B cell (primary cell): ENCODE results near the gene ENG. TPM values are rescaled to one million over a fixed set of nuclear protein-coding genes. Genes with fewer than 3 reads are reported as not detected.

ENCODE experiments used
- ATAC-seq: fragments of 200-7000 bp; cut with Tn5 transposase; one replicate; pipeline ENCODE4 v1.10.0; 2021; ENCODE audit warnings: low read depth, mild to moderate bottlenecking, moderate number of reproducible peaks, moderate library complexity
- CTCF ChIA-PET: fragments of 350-600 bp; sonication (Branson Sonifier 250); formaldehyde crosslinking; loops from one replicate; lab custom pipeline; 2021; ENCODE audit warnings: antibody characterized with exemption, inconsistent platforms; lab: Charles Lee
- POLR2A ChIA-PET: fragments of 350-600 bp; sonication (Branson Sonifier 250); formaldehyde crosslinking; loops from one replicate; lab custom pipeline; 2021; ENCODE audit warnings: antibody characterized with exemption; lab: Charles Lee
- DNase-seq: peaks from one replicate; pipeline ENCODE4 v3.0.0; 2013
- H2AFZ ChIP-seq: 2 replicates; pipeline ENCODE4 v1.6.1; 2012; ENCODE audit warnings: mild to moderate bottlenecking, low read depth, low read length; ENCODE audit not compliant: insufficient read depth, poor library complexity, severe bottlenecking
- H3K27ac ChIP-seq, 2 donors: 1 replicate in 1 of 2; 2 replicates in 1 of 2; pipeline ENCODE4 v1.5.1; 2012 to 2013; ENCODE audit warnings: low read length in 2 of 2, mild to moderate bottlenecking in 2 of 2, moderate library complexity in 1 of 2
- H3K27me3 ChIP-seq, 4 experiments: fragments of 200-600 bp in 1 of 4; sonication (generic) in 1 of 4; replicated peaks in 1 of 4; 1 replicate in 2 of 4; 2 replicates in 2 of 4; pipeline versions ENCODE4 v1.6.1 to v1.7.0; 2013 to 2016; ENCODE audit warnings: low read length in 3 of 4, mild to moderate bottlenecking in 2 of 4, mixed read lengths in 1 of 4, moderate library complexity in 1 of 4; ENCODE audit not compliant: insufficient read depth in 4 of 4, control insufficient read depth in 3 of 4; ENCODE audit errors: control extremely low read depth in 1 of 4
- H3K36me3 ChIP-seq, 2 experiments: replicated peaks in 1 of 2; 1 replicate in 1 of 2; 2 replicates in 1 of 2; pipeline versions ENCODE4 v1.6.1 to v1.7.1; 2013; ENCODE audit warnings: low read length in 1 of 2; ENCODE audit not compliant: insufficient read depth in 2 of 2, control insufficient read depth in 1 of 2; ENCODE audit errors: control extremely low read depth in 1 of 2, extremely low read depth in 1 of 2
- H3K4me1 ChIP-seq, 2 donors: fragments of 200-600 bp in 1 of 2; sonication (generic) in 1 of 2; 1 replicate in 1 of 2; 2 replicates in 1 of 2; pipeline versions ENCODE4 v1.5.1 to v1.6.1; 2013 to 2017; ENCODE audit warnings: low read length in 2 of 2; ENCODE audit not compliant: control insufficient read depth in 2 of 2, insufficient read depth in 2 of 2
- H3K4me2 ChIP-seq: replicated peaks from 2 replicates; pipeline ENCODE3; 2012; ENCODE audit warnings: mild to moderate bottlenecking, low read depth, low read length; ENCODE audit not compliant: poor library complexity, severe bottlenecking
- H3K4me3 ChIP-seq, 5 experiments: fragments of 200-600 bp in 1 of 5; sonication (generic) in 1 of 5; 1 replicate in 3 of 5; 2 replicates in 2 of 5; pipeline versions ENCODE4 v1.5.1 to v1.7.0; 2011 to 2016; ENCODE audit warnings: low read length in 4 of 5, mild to moderate bottlenecking in 4 of 5, low read depth in 2 of 5, control low read depth in 1 of 5, moderate library complexity in 1 of 5; ENCODE audit not compliant: insufficient read depth in 1 of 5; ENCODE audit errors: control extremely low read depth in 1 of 5, extremely low read depth in 1 of 5
- H3K79me2 ChIP-seq: fragments of 200-600 bp; sonication (generic); one replicate; pipeline ENCODE4 v1.6.0; 2016; ENCODE audit warnings: low read length; ENCODE audit not compliant: control insufficient read depth, insufficient read depth
- H3K9ac ChIP-seq: fragments of 200-600 bp; sonication (generic); 2 replicates; pipeline ENCODE4 v1.6.1; 2017; ENCODE audit warnings: mild to moderate bottlenecking, low read length, moderate library complexity
- H3K9me3 ChIP-seq, 3 donors: one replicate each; pipeline versions ENCODE4 v1.6.1 to v1.7.1; 2013; ENCODE audit warnings: low read length in 2 of 3; ENCODE audit not compliant: control insufficient read depth in 2 of 3, insufficient read depth in 1 of 3; ENCODE audit errors: control extremely low read depth in 1 of 3
- H4K20me1 ChIP-seq: 2 replicates; pipeline ENCODE4 v1.6.0; 2012; ENCODE audit warnings: mild to moderate bottlenecking, low read length; ENCODE audit not compliant: insufficient read depth, control insufficient read depth, poor library complexity, severe bottlenecking
- H3K27ac Mint-ChIP-seq: one replicate; pipeline ENCODE4 v1.8.0; 2021; ENCODE audit warnings: mixed read lengths
- H3K27me3 Mint-ChIP-seq: one replicate; pipeline ENCODE4 v1.8.0; 2021; ENCODE audit warnings: mixed read lengths
- H3K4me1 Mint-ChIP-seq: one replicate; pipeline ENCODE4 v1.8.0; 2021; ENCODE audit warnings: mixed read lengths
- H3K4me3 Mint-ChIP-seq: one replicate; pipeline ENCODE4 v1.8.0; 2021; ENCODE audit warnings: mixed read lengths
- H3K9me3 Mint-ChIP-seq: one replicate; pipeline ENCODE4 v1.8.0; 2022; ENCODE audit warnings: mixed read lengths; ENCODE audit not compliant: insufficient read depth
- EZH2 ChIP-seq: IDR thresholded peaks from 2 replicates; pipeline ENCODE4 v1.6.1; 2012; ENCODE audit warnings: borderline replicate concordance, low read depth, mild to moderate bottlenecking, moderate library complexity, low read length; ENCODE audit not compliant: insufficient read depth, poor library complexity, severe bottlenecking
- WGBS: methylation state at CpG from one replicate; pipeline ENCODE4 v1.1.5; 2013; ENCODE audit warnings: missing lambda C conversion rate; ENCODE audit not compliant: insufficient coverage; 5-methylcytosine and 5-hydroxymethylcytosine counted together
- intact Hi-C: fragments of 100-400 bp; cut with micrococcal nuclease; formaldehyde crosslinking; loops from one replicate; pipeline ENCODE4 v1.10.0; 2022
- polyA plus RNA-seq: library from polyadenylated mRNA; depleted of rRNA; stranded (reverse); fragments of >200 nt; gene quantifications from 2 replicates; pipeline ENCODE4 v1.2.3, GENCODE V29; 2012
- total RNA-seq, 2 donors: library from RNA; stranded (reverse); fragments of 120-200 nt in 1 of 2; gene quantifications; 1 replicate in 1 of 2; 2 replicates in 1 of 2; pipeline versions ENCODE4 v1.2.3 to v1.2.4, GENCODE V29; 2013 to 2022
- TF ChIP-seq, protein P1 (sequence below): fragments of 200-600 bp; IDR thresholded peaks from one replicate; pipeline ENCODE4 v1.8.0; 2022; ENCODE audit warnings: antibody characterized with exemption, mild to moderate bottlenecking

The ENG gene
- total and polyA plus RNA-seq, 2 donors (not counting 1 experiment from before 2014, with no cell fraction given) = 5.4 to 12.6 TPM

DNA sequence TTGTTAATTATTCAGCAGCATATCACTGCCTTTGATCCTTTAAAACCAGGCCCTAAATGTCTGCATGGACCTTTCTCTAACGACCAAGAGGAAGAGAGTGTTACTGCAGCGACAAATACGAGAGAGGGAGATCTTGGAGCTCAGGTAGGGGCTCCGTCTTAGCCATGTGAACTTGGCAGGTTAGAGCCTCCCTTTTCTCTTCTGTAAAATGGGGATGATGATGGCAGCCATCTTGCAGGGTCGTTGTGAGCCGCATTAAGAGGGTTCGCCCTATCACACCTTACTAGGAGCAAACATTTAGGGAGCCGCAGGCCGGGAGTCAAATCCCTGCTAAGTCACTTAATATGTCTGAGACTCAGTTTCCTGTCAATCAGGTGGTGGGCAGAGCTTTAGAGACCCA is 1.6 kb downstream of the ENG start:
- Histone ChIP-seq H3K9ac (no peak overlapping the region), H3K4me3 (no peak overlapping the region), H3K4me1 (peaks cover 32 to 45% of the 10 kb centered on the region in 2 donors), H3K36me3 (no peaks in the 10 kb centered on the region), H3K79me2 (peaks cover 12% of the 10 kb centered on the region), H3K27me3 (no peaks in the 10 kb centered on the region), H2AFZ (peak overlapping the region; percentile 87), H4K20me1 (no peaks in the 10 kb centered on the region), H3K9me3 (peaks cover 0 to 26% (median 11%) of the 10 kb centered on the region in 3 donors), H3K27ac (peak overlapping the region in 1 of 2 donors; percentile 38), H3K4me2 (peak overlapping the region; percentile 98)
- Mint-ChIP-seq H3K4me3 (peak overlapping the region; percentile 39), H3K4me1 (peaks cover 34% of the 10 kb centered on the region), H3K27me3 (no peaks in the 10 kb centered on the region), H3K9me3 (peaks cover 10% of the 10 kb centered on the region), H3K27ac (peak overlapping the region; percentile 32)
- intact Hi-C loops = no loop called here
- no peak for ATAC-seq
- 79% methylated on average over 4 of the region's 9 CpGs for WGBS
- TF ChIP-seq EZH2 = no peak
- TF ChIP-seq, protein P1, sequence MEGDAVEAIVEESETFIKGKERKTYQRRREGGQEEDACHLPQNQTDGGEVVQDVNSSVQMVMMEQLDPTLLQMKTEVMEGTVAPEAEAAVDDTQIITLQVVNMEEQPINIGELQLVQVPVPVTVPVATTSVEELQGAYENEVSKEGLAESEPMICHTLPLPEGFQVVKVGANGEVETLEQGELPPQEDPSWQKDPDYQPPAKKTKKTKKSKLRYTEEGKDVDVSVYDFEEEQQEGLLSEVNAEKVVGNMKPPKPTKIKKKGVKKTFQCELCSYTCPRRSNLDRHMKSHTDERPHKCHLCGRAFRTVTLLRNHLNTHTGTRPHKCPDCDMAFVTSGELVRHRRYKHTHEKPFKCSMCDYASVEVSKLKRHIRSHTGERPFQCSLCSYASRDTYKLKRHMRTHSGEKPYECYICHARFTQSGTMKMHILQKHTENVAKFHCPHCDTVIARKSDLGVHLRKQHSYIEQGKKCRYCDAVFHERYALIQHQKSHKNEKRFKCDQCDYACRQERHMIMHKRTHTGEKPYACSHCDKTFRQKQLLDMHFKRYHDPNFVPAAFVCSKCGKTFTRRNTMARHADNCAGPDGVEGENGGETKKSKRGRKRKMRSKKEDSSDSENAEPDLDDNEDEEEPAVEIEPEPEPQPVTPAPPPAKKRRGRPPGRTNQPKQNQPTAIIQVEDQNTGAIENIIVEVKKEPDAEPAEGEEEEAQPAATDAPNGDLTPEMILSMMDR = no peak
- CTCF ChIA-PET = interaction anchor here (1.0 to 2.2 kb wide), 4 partner anchors 9 to 19 kb away, joined by 3 to 14 read pairs (median 4); no protein-coding TSS in a partner anchor
- POLR2A ChIA-PET = interaction anchor here (0.6 to 1.0 kb wide), 2 partner anchors 45 to 82 kb away, joined by 3 read pairs; no protein-coding TSS in a partner anchor
- DNase-seq = no peak

DNA sequence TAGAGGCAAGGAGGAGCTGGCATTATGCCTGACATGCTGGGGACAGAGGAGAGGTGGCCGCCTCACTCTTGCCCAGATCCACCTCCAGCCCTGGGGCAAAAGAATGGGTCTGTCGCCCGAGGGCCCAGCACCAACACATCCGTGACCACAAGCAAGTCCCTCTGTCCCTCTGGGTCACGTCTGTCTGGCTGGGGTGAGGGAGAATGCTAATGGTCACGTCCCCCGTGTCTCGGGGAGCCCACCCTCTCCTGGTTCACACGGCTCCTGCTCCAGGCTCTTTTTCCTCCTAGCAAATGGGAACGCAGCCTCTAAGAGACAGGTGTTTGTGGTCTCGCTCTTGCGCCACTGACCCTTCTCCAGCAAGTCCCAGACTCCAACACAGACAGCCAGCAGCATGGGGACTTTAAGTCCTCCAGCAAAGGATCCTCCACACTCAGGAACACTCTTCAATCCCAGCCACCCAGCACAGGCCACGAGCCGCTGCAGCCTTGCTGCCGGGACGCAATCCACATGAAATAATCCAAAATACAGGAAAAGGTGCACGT is 4.1 kb downstream of the ENG start:
- H3K9ac ChIP-seq = no peak overlapping the region
- CTCF ChIA-PET = interaction anchor here (1.6 kb wide), 1 partner anchor 19 kb away, joined by 4 read pairs; no protein-coding TSS in a partner anchor

More for the DNA sequence above, 4.1 kb downstream of the ENG start:
- Mint-ChIP-seq H3K27me3 (no peaks in the 10 kb centered on the region), H3K4me1 (peaks cover 25% of the 10 kb centered on the region), H3K9me3 (peaks cover 10% of the 10 kb centered on the region), H3K27ac (peak overlapping the region; percentile 56), H3K4me3 (no peak overlapping the region)
- Histone ChIP-seq H3K4me3 (no peak overlapping the region), H3K4me2 (no peak overlapping the region), H3K27me3 (no peaks in the 10 kb centered on the region), H3K36me3 (no peaks in the 10 kb centered on the region), H4K20me1 (no peaks in the 10 kb centered on the region), H3K27ac (no peak overlapping the region), H2AFZ (no peak overlapping the region), H3K79me2 (peaks cover 12% of the 10 kb centered on the region), H3K4me1 (peaks cover 24% of the 10 kb centered on the region in 2 donors), H3K9me3 (peaks cover 0 to 26% (median 11%) of the 10 kb centered on the region in 3 donors)
- 97% methylated on average over 11 of the region's 17 CpGs for WGBS
- no peak for TF ChIP-seq EZH2
- no peak for ATAC-seq
- no peak for DNase-seq
- intact Hi-C loops = no loop called here
- POLR2A ChIA-PET = no interaction called here
